ENCODE data around the gene APBB2.

GRCh38 chr4:40972722-40973121 lies 241.6 kb downstream of the APBB2 start:
- TF ChIP-seq, protein P1, sequence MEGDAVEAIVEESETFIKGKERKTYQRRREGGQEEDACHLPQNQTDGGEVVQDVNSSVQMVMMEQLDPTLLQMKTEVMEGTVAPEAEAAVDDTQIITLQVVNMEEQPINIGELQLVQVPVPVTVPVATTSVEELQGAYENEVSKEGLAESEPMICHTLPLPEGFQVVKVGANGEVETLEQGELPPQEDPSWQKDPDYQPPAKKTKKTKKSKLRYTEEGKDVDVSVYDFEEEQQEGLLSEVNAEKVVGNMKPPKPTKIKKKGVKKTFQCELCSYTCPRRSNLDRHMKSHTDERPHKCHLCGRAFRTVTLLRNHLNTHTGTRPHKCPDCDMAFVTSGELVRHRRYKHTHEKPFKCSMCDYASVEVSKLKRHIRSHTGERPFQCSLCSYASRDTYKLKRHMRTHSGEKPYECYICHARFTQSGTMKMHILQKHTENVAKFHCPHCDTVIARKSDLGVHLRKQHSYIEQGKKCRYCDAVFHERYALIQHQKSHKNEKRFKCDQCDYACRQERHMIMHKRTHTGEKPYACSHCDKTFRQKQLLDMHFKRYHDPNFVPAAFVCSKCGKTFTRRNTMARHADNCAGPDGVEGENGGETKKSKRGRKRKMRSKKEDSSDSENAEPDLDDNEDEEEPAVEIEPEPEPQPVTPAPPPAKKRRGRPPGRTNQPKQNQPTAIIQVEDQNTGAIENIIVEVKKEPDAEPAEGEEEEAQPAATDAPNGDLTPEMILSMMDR (conservative IDR thresholded peaks at IDR 0.05): no peak
- TF ChIP-seq ZFX (IDR thresholded peaks at IDR 0.05): no peak
